Kidney (tissue), 14 donors: ENCODE data around the gene TMIGD1. TPM values are rescaled to one million over a fixed set of nuclear protein-coding genes. Genes with fewer than 3 reads are reported as not detected.
A peak's percentile ranks its signal among the peaks of the same experiment; 100 is the strongest.
"Not testable (repeated sequence)": the region's sequence is repeated elsewhere in the genome, so short reads cannot be mapped to it uniquely, and the experiment has no call there.

Experiments
- DNase-seq, 5 donors: peaks; one replicate each; pipeline ENCODE4 v3.0.0-alpha.2; 2013 to 2020
- FAIRE-seq: peaks from 2 replicates; lab custom pipeline; 2012; peaks lifted over from hg19 to GRCh38; lab: Jason Lieb, UNC
- H3K27ac ChIP-seq, 2 donors: one replicate each; pipeline ENCODE4 v1.7.0; 2013; ENCODE audit warnings: low read depth in 2 of 2, low read length in 2 of 2, inconsistent platforms in 1 of 2
- H3K27me3 ChIP-seq: one replicate; pipeline ENCODE4 v1.7.1; 2013; ENCODE audit warnings: low read length, inconsistent platforms; ENCODE audit not compliant: control insufficient read depth, insufficient read depth
- H3K36me3 ChIP-seq, 3 donors: one replicate each; pipeline versions ENCODE4 v1.7.0 to v1.7.1; 2013; ENCODE audit warnings: low read length in 3 of 3, control low read depth in 1 of 3, inconsistent platforms in 1 of 3; ENCODE audit not compliant: insufficient read depth in 3 of 3, control insufficient read depth in 2 of 3
- H3K4me1 ChIP-seq, 3 donors: one replicate each; pipeline versions ENCODE4 v1.7.0 to v1.7.1; 2013; ENCODE audit warnings: low read length in 3 of 3, inconsistent platforms in 1 of 3, low read depth in 1 of 3; ENCODE audit not compliant: control insufficient read depth in 2 of 3, insufficient read depth in 2 of 3
- H3K4me3 ChIP-seq, 3 donors: one replicate each; pipeline versions ENCODE4 v1.7.0 to v1.8.1; 2013; ENCODE audit warnings: low read length in 3 of 3, control low read depth in 1 of 3, inconsistent platforms in 1 of 3
- H3K9ac ChIP-seq, 3 donors: one replicate each; pipeline versions ENCODE4 v1.7.0 to v1.7.1; 2013; ENCODE audit warnings: low read length in 3 of 3, control low read depth in 1 of 3, inconsistent platforms in 1 of 3
- H3K9me3 ChIP-seq, 3 donors: one replicate each; pipeline versions ENCODE4 v1.7.0 to v1.7.1; 2013; ENCODE audit warnings: low read length in 3 of 3, control low read depth in 1 of 3, inconsistent platforms in 1 of 3; ENCODE audit not compliant: control insufficient read depth in 2 of 3, insufficient read depth in 1 of 3
- intact Hi-C: fragments of 100-400 bp; cut with DNase I; formaldehyde crosslinking; loops from one replicate; pipeline ENCODE4 v1.11.1; 2022
- polyA plus RNA-seq: library from polyadenylated mRNA; stranded (reverse); fragments of 350-450 nt; fragmentation: Illumina TruSeq; extraction: RNeasy Lipid Tissue Mini Kit (QIAGEN cat#74804); gene quantifications from one replicate; pipeline ENCODE4 v1.2.3, GENCODE V29; 2014; ENCODE audit warnings: low read depth, low replicate concordance; ENCODE audit not compliant: insufficient read depth
- total RNA-seq: library from RNA; stranded (reverse); fragmentation: NEBNext Ultra II Directional; extraction: Animal tissue kit (Norgen Biotek cat#: 25700); gene quantifications from one replicate; pipeline ENCODE4 v1.2.1, GENCODE V29; 2021
- TF ChIP-seq, protein P1 (sequence below): IDR thresholded peaks from 3 replicates; pipeline ENCODE4 v1.5.1; 2012; ENCODE audit warnings: mild to moderate bottlenecking, moderate library complexity, borderline replicate concordance; ENCODE audit not compliant: insufficient read depth; ENCODE audit errors: extremely low read depth
- donor health status: control.
- donor health status: control.
- donor health status: control.
- donor health status: control.
- donor health status: control.
- donor health status: DM: yes; HTN: yes; CAD: no.
- donor health status: Normal renal cell carcinoma (clear cell type).

TMIGD1 gene
- total and polyA plus RNA-seq, 2 donors from 2014 or later, result 0.90 TPM; not detected in 1

DNA sequence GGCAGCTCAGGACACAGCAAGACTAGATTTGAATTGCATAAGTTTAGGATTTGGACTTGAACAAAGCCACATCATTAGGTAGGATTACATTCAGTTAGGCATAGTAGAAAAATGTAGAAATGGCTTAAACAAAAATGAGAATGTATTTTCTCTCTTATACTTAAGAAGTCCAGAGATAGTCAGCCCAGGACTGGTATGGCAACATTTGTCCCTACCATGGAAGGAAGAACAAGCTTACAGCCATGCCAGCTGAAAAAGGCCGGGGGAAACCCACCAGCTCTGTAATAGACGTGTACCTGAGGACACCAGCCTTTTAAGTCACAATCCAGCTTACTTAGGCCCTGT lies 11.2 kb upstream of the TMIGD1 start:
- Histone ChIP-seq H3K36me3 (no peaks in the 10 kb centered on the region), H3K9me3 (no peaks in the 10 kb centered on the region), H3K27me3 (no peaks in the 10 kb centered on the region), H3K9ac (no peak overlapping the region), H3K4me1 (peaks cover 0 to 25% (median 19%) of the 10 kb centered on the region in 3 donors), H3K4me3 (no peak overlapping the region), H3K27ac (peak overlapping the region in 1 of 2 donors; percentile 36)
- FAIRE-seq (no peak), DNase-seq (no peak)
- intact Hi-C loops, result no loop called here
- TF ChIP-seq, protein P1, sequence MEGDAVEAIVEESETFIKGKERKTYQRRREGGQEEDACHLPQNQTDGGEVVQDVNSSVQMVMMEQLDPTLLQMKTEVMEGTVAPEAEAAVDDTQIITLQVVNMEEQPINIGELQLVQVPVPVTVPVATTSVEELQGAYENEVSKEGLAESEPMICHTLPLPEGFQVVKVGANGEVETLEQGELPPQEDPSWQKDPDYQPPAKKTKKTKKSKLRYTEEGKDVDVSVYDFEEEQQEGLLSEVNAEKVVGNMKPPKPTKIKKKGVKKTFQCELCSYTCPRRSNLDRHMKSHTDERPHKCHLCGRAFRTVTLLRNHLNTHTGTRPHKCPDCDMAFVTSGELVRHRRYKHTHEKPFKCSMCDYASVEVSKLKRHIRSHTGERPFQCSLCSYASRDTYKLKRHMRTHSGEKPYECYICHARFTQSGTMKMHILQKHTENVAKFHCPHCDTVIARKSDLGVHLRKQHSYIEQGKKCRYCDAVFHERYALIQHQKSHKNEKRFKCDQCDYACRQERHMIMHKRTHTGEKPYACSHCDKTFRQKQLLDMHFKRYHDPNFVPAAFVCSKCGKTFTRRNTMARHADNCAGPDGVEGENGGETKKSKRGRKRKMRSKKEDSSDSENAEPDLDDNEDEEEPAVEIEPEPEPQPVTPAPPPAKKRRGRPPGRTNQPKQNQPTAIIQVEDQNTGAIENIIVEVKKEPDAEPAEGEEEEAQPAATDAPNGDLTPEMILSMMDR, result no peak

DNA sequence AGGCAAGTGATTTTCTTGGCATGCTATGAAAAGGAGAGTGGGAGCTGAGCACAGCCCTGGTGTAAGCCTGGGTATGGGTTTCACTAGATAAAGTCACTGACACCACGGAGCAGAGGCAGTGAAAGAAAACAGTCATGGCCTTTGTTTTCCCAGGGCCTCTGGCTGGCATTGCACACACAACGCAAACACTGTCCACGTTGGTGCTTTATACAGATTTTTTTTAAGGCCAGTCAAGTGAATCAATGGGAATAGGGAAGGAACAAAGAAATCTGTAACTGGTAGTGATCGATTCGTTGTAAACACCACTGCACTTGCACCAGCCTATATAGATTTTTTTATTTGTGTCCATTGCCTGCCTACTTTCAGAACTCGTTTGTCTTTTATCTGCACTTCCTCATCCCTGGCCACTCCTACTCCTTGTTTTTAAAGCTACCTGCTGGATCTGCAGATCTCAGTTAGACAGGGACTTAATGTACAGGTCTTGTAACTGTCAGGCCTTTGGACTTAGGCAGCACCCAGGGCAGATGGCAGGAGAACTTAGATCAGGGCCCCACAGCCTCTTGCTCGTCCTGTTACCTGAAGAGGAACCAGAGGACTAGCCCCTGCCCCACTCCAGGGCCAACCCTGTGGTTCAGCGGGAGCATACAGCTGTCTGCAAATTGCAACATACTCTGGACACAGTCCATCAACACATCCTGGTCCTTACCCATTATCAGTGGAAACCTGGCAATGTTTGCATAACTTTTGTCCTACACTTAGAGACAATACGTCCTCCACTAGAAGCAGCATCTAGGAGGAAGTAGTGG lies 10.6 kb upstream of the TMIGD1 start:
- FAIRE-seq (no peak), DNase-seq (peak in 4 of 5 donors; percentile 58 to 76 (median 67))
- TF ChIP-seq, protein P1, result no peak
- H3K4me3 ChIP-seq, result peak overlapping the region in 1 of 3 donors; percentile 15
- no peaks in the 10 kb centered on the region for H3K27me3 ChIP-seq
- intact Hi-C loops, result no loop called here
- H3K4me1 ChIP-seq, result peaks cover 0 to 28% (median 19%) of the 10 kb centered on the region in 3 donors
- no peak overlapping the region for H3K9ac ChIP-seq
- H3K36me3 ChIP-seq, result no peaks in the 10 kb centered on the region
- H3K9me3 ChIP-seq, result no peaks in the 10 kb centered on the region
- peak overlapping the region; percentile 36 to 85 for H3K27ac ChIP-seq

DNA sequence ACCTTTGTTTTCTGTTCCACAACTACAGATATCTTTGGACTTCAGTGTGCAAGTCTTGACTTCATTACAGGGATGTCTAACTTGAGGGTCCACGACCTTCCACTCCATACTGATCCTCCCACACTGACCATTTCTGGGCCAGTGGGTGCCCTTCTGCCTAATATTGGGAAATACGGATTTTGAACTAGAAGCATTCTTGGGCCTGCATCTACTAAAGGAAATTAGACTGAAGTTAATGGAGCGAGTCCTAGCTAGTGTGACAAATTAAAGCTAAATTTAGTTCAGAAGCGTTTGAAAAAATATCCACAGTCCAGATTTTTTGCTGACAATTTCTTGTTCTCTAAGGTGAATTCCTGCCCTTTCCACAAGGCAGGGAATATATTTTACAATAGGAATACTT lies 9.9 kb upstream of the TMIGD1 start:
- Histone ChIP-seq H3K27ac (peak overlapping the region; percentile 58 to 85), H3K4me3 (peak overlapping the region in 1 of 3 donors; percentile 15), H3K27me3 (no peaks in the 10 kb centered on the region), H3K4me1 (peaks cover 0 to 28% (median 19%) of the 10 kb centered on the region in 3 donors), H3K9ac (peak overlapping the region in 1 of 3 donors; percentile 45), H3K36me3 (no peaks in the 10 kb centered on the region), H3K9me3 (no peaks in the 10 kb centered on the region)
- intact Hi-C loops, result no loop called here
- FAIRE-seq, result no peak
- TF ChIP-seq, protein P1, result no peak
- DNase-seq, result peak in 2 of 5 donors; percentile 68 to 74

DNA sequence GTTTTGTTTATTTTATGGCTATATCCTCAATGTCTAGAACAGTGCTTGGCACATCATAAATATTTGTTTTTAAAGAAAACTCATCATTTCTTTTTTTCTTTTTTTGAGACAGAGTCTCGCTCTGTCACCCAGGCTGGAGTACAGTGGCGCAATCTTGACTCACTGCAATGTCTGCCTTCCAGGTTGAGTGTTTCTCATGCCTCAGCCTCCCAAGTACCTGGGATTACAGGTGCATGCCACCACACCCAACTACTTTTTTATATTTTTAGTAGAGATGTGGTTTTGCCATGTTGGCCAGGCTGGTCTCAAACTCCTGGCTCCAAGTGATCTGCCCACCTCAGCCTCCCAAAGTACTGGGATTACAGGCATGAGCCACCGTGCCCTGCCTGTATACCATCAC lies 9.4 kb upstream of the TMIGD1 start:
- peak overlapping the region in 1 of 2 donors; percentile 85 for H3K27ac ChIP-seq
- DNase-seq, intact Hi-C loops, H3K9me3 ChIP-seq, H3K27me3 ChIP-seq, H3K9ac ChIP-seq, FAIRE-seq, H3K36me3 ChIP-seq, H3K4me3 ChIP-seq: not testable (repeated sequence)
- H3K4me1 ChIP-seq, result peaks cover 0 to 28% (median 19%) of the 10 kb centered on the region in 3 donors
